Measurements from ENCODE around the gene IGSF3.
"Not testable (repeated sequence)": the region's sequence is repeated elsewhere in the genome, so short reads cannot be mapped to it uniquely, and the experiment has no call there.

DNA sequence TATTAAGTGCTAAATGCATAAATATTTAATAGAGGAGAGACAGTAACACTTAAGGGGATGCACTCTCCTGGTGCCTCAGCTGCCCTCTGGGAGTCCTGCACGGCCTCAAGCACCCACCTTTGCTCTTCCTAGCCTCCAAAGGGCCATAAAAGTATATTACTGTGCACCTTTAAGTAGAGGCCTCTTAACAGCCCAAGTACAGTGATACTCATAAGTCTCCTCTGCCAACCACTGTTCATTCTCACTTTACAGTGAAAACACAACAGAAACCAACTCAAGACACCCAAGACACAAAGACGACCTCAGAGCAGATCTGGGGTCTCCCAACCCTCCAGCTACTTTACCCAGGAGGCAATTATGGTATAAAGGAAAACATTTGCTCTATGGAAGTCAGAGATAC, 70.1 kb downstream of the IGSF3 start:
- TF ChIP-seq, protein P1, sequence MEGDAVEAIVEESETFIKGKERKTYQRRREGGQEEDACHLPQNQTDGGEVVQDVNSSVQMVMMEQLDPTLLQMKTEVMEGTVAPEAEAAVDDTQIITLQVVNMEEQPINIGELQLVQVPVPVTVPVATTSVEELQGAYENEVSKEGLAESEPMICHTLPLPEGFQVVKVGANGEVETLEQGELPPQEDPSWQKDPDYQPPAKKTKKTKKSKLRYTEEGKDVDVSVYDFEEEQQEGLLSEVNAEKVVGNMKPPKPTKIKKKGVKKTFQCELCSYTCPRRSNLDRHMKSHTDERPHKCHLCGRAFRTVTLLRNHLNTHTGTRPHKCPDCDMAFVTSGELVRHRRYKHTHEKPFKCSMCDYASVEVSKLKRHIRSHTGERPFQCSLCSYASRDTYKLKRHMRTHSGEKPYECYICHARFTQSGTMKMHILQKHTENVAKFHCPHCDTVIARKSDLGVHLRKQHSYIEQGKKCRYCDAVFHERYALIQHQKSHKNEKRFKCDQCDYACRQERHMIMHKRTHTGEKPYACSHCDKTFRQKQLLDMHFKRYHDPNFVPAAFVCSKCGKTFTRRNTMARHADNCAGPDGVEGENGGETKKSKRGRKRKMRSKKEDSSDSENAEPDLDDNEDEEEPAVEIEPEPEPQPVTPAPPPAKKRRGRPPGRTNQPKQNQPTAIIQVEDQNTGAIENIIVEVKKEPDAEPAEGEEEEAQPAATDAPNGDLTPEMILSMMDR (IDR thresholded peaks at IDR 0.05; ENCODE audit: low read length) = not testable (repeated sequence)
- TF ChIP-seq EZH2phosphoT487 (IDR thresholded peaks at IDR 0.05; ENCODE audit: low read length) = not testable (repeated sequence)

Data from MM.1S (cell line).